Activated effector memory CD4-positive, alpha-beta T cell treated with anti-CD3 and anti-CD28 coated beads, Interleukin-2, amount 50 U/mL, for 16 hours (primary cell): ENCODE data around the gene EGFR.

Source experiments
- DNase-seq: peaks from one replicate; pipeline ENCODE4 v3.0.0-alpha.2; 2020

EGFR gene

DNA sequence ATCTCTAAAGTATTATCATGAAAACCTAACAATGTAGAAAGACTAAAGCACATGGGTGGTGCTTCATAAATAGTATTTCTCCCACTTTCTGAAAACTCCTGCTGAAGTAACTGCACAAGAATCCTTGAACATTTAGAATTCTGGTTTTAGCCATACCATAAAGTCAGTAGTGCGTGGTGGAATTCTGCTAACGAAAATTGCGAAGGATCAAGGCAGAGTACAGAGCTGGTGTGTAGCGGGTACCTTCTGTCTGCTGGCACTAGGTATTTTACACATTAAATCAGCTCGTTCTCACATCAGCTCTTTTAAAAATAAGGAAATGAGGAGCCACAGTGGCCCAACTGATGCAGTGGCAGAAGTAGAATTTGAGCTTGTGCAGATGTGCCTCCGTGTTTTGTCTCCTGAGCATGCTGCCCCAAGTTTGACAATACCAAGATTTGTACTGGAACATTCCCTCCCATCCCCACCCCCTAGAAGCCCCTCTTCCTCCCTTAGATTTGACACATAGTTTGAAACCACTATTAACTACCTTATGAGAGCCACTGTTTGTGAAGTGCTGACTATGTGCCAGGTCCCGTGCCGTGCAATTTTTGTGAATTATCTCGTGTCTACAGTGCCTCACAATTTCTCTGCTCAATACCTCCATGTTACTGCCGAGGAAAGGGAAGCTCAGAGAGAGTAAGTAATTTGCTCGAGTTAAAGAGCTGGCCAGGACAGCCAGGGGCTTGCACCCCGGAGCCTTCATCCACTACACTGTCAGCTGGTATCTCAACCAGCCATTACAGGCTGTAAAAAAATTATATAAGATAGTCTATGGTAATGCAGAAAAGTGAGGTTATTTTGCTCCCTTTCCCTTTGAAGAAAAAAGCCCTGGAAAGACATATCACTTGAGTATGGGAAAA lies 66.9 kb downstream of the EGFR start:
- DNase-seq = no peak

DNA sequence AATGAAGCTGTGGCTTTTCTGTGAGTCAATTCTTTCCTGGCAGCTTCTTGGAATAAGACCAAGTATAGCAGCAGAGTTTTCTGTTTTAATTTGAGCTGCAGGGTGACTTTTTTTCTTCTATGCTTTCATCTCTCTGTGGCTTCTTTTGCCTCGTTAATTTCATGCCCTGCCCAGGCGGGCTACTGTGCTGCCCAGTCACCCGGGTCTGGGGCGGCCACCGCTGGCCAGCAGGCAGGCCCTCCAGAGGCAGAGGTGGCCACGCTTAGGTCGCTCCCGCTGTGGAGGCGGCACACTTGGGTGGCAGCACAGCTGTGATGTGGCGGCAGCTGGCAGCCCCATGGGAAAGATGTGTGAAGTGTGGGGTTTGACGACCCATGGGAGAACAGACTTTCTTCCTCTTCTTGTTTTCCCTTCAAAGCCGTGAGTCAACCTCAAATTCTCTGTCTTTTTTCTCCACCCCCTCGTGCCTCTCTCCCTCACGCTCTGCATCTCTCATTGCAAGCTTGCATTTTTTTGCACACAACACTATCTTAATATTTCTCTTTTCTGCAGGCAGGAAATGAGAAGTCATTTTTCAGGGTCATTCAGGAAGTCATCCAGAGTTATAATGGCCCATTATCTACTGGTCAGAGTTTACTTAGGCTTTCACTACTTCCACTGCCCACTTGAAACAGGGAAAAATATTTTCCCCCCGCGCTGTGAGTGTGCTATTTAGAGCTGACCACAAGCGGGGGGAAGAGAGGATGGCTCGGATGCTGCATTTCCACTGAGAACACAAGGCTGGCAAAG lies 67.8 kb downstream of the EGFR start:
- DNase-seq = no peak

DNA sequence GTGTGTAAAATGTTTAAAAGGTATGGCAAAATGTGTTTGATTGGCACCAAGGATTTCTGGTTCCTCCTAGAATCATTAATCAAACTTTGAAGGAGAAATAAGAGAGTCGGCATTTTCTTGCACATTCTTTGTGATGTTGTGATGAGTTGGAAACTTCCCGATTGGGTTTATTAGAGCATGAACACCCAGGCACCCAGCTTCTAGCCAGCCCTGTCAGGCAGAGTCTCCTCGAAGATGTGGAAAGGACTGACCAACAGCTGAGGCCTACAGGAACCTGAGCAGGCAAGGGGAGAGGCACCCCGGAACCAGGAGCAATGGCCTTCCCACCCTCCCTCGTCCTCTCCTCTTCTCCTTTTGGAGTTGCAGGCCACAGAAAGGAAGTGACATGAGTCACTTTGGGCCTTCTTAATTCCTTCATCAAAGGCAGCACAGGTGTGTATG lies 68.7 kb downstream of the EGFR start:
- DNase-seq = no peak

DNA sequence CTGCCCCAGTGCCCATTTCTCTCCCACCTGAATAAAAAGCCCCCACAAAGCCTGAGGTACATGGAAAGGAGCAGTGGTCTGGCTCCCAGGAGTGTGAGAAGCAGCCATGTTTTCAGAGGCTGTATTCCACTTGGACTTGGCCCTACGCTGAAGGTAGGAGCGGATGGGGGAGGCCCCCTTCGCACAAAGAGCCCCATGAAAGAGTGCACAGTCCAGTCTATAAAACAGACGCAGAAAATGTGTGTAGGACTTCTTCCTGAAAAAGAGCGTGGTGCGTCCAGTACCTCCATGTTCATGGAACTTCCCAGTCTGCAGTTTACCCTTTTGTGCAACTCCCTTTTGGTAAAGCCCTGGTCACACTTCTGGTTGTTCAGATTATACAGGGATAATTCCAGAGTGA lies 69.3 kb downstream of the EGFR start:
- no peak for DNase-seq

DNA sequence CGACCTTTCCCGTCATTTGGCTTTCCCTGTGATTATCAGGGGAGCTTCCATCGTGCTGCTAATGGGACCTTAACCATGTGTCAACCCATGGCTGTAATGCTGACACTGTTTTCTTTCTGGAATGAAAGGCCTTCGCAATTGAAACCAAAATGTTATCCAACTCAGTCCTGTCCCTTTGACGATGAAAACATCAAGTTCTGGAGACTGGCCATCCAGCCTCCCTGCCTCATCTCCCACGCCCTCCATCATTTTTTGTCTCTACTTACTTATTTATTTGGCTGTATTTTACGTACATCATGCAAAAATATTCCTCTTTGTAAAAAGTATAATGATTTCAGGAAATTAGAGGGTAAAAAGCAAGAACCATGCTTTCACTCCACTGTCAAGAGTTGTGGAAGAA lies 69.8 kb downstream of the EGFR start:
- DNase-seq = no peak

DNA sequence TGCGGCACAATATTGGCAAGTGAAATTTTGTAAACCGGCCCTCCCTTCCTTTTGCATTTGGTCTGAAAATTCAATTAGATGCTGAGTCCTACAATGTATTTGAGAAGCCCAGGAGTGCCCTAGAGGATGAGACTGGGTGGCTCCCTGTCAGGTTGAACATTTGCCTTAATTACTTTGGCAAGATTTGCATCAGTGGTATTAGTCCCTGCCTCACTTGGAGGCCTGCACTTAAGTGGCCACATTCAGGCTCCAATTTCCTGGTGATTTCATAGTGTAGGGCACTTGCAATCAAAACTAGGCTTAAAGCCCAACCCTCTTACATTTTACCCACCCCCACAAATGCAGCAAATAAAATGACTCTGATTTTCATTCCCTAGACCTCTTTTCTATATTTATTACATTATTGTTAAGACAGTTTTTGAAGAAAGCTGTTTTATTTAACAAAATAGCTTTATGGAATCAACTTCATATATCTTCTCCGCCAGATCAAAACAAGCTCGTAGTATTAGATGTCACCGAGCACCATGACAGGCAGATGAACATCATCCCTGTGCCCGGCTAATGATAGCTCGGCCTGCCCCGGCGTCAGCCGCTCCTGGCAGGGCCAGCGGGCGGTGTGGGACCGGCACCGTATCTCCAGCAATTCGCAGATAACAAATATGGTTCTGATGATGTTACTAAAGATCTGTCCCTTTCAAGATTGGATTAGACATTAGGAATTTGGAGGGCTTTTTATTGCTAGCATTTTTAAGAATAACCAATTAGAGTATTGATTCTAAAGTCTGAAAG lies 73.6 kb downstream of the EGFR start:
- no peak for DNase-seq

DNA sequence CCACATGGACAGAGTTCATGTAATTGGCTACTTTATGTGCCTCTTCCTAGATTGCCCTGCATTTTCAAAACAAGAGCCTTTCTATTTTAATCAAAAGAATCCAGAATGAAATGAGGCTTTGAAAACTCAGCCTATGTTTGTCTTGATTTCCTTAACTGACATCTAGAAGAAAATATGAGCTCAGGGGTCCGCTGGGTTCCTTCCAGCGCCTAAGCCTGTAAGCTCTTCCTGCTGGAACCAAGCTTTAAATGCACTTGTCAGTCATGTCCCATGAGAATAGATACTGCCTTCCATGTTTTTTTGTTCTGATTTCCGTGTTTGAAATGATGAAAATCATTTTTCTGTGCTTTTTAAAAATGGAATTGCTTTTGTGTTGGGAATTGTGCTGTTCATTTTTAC lies 74.2 kb downstream of the EGFR start:
- DNase-seq = no peak

DNA sequence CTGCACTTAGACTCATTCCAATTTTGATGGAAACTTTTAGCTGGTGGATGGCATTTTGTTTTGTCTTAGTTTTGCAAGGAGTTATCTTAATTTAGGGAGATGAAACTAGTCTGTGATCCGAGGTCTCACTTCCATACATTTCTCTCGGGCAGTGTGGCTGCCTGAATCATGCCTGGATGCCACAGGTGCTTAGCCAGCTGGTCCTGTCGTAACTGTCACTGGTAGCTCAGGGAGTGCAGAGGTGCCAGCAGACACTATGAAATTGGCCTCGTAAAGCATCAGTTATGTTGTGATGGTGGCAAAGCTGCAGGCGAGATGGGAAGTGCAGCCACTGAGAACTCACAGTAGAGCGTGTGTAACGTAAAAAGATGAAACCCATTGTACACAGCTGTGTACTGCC lies 74.9 kb downstream of the EGFR start:
- DNase-seq = no peak

DNA sequence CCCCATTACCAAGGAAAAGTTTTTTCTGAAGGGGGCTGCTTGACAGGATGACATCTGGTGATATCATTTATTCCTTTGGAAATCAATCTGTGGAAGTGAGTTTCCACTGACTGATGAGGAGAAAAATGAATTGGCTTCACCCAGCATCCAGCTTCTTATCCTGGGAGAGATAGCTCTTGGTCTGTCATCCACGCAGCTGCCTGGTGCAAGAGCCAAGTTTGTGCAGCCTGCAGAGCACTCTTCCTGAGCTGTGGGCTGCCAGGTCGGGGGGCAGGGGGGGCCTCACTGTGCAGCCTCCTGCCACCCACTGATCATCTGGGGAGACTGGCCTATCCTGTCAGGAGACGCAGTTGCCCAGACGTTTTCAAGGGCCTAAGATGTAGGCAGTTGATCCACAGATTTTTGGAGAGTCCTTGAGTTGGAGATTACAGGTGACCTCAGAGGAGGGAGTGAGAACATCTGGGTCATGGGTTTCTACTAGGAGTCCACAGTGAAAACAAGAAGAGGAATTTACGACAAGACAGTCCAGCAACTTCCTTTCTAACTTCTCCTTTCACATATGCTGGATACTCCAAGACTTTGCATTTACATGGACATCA lies 75.4 kb downstream of the EGFR start:
- DNase-seq = no peak

DNA sequence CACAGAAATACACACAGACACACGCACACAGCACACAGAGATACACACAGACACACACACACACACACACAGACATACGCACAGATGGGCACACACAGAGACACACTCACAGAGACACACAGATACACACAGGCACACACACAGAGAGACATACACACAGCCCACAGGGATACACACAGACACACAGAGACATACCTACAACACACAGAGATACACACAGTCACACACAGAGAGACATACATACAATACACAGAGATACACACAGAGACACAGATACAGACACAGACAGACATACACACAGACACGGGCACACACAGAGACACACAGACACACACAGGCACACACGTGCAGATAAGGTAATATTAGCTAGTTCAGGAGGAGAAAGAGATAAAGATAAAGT lies 76.9 kb downstream of the EGFR start:
- DNase-seq = no peak

DNA sequence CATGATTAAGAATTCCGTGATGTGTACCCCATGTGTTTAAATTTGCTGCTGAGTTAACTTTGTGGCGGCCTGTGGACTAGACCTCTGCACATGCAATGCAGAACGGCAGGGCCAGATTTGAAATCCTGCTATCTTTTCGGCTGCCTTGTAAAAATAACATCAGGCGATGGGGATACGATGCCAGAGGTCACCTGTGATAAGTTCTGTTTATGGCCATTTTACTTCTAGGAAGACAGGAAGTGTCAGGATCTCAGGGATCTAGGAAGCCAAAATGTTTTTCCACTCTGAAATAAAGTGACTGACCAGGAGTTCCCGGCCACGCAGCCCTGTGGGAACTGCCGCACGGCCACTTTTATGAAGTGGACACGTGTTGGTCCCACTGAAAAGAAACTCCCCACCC lies 77.5 kb downstream of the EGFR start:
- no peak for DNase-seq

DNA sequence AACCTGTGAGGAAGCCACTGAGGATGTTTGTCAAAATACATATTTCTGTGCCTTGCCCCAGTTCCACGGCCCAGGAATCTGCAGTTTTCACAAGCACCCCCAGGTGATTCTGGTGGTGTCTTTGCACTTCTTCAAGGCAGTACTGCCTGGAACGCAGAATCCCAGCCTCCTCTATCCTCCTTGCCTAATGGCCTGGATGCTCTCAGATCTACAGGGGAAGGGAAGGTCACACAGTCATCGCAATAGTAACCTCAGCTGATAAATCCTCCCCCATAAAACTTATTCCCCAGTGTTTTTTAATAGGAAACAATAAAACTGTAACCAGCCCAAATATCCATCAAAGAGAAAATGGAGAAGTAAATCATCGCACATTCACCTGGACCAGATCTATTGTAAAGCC lies 78.3 kb downstream of the EGFR start:
- no peak for DNase-seq

DNA sequence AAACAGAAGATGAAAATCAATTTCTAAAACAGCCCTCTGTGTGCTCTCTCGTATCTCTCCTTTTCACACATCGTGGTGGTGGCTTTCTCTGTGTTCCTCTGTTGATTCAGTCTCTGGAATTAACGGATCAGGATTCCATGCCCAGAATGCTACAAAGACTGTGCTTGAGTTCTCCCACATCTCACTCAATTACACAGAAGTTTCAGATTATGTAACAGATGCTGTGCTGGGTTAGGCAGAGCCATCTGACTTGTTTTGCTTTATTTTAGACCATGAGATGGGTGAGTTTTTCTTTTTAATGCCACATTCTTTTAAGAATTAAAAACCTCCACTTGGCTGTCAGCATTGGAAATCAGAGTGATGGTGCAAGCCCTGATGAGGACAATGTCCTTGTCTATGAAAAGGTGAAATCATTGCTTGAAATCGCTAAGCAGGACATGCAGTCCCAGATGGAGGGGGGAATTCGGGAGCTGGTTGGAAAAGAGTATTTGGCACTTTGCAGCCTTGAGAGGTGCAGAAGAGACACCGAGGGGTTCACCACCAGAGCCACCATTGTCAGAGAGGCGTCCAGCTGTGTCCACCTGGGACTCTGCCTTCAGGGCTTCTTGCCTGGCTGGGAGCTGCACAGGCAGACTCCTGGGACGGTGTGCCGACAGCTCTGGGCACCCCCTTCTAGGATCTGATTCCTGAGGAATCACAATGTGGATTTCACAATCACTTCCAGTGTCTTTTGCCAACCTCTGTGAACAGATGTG lies 80.4 kb downstream of the EGFR start:
- DNase-seq = no peak

DNA sequence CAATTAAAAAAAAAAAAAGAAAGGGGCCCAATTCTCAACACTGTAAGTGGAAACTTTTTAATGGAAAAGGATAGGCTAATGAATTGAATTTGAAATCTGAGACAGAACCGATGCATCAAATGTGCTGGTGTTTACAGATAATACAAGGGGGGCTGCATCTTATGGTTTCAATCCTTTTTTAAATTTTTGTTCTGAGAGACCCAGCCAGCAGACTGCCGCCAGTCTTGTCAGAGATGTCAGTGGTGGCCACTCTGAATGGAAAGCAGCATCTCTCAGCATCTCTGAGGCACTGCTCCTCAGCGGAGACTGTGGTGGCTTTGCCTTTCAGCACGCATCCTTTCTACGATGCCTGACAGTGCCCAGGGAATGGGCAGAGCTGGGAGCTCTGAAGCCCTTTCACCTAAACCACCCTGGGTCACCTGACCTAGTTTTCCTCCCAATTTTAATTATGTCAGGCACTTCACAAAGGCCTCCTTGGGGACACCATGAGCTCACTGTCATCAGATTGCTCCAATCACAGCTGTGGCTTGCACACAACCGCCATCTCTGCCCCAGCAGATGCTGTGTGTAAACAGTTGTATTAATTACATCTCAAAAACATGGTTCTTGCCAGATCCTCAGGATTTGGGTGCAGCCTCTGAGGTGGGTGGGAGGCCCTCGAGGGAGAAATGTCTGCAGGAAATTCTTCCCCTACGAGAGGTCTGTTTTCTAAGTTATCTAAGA lies 81.2 kb downstream of the EGFR start:
- DNase-seq = no peak

DNA sequence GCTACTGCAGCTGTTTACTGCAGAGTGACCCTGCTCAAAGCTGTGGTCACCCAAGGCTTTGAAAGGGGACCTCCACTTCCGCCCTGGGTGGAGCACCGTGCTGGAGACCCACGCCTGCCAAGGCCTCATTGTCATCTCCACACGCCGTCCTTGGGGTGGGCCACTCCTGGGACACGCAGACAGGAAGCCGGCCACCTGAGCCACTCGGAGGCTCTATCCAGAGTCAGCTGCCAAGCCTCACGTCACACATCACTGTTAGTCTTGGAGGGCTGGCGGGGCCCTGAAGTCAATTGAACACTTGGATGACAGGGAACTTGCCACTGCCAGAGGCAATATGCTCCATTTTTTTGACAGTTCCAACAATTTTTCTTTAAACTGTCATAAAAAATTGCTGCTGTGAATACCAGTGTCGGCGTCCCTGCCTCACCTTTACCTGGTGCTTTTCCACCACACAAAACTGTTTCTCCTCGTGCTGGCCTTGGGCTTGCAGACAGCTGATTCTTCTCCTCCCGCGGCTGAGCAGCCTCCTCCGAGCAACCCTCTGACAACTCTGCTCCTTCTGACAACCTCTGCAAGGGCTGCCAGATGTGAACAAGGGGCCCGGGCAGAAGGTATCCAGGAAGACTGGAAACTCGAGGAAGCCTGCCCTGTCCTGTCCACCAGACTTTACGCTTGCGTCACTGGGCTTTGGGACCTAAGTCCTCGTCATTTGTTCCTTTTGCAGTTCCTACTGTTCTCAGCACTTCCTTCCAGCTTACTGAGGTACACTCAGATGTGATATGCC lies 81.9 kb downstream of the EGFR start:
- no peak for DNase-seq

DNA sequence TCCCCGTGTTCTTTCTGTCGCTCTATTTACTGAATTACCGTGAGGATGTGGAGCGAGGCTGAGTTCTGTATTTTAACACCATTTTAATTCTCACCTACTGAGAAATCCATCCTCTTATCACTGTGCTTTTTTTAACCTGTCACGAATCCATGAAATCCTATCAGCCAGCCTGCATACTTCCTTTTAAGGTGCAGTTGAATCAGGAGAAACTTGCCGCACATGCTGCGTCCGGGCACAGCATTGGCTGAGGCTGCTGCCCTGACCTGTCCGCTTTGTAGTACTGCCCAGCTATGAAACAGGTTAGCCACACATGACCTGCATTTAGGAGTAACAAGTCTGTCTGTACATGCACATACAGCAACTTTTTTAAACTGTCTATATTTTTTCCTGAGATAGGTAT lies 82.5 kb downstream of the EGFR start:
- no peak for DNase-seq

DNA sequence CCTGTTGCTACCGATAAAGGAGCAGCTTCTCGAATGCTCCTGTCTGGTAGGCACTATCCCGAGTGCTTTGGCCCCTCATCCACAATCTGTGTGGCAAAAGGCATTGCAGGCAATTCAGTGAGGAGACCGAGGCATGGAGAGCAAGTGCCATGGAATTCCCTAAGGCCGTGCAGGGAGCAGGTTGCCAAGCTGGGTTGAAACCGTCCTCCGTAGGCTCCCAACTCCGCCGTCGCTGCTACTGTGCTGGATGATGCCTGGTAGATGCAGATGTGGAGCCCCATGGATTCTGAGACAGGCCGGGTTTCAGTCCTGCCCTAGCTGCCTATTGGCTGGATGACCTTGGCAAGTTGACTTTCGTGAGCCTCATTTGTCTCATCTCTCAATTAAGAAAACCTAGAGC lies 85.3 kb downstream of the EGFR start:
- DNase-seq = no peak

DNA sequence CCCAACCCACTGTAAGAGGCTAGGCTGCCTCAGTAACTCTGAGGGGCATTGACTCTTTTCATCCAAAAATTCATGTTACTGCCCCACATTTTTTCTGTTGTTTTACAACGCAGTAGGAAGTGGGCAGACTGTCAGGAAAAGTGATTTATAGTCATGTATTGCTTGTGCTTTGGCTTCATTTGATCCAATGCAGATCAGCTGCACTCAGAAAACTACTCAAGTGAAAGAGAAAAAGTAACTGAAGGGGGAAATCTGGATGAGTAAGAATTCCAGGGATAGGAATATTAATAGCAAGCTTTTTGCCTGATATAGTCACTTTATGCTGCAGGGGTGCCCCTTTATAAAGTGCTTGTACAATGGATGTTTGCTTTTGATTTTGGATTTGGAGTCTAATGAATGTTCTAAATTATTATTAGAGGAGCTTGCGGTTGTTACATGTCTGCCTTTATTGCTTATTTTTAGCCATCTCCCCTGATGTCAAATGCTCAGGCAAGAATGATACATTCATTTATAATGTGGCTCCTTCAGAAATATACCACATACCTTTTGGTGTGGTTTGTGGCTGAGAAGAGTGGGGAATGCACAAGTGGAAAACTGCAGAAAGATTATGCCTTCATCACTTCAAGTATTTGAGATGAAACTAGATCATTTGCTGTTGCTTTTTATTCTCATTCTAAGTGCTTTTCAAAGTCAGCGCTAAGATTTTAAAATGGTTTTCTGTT lies 86.1 kb downstream of the EGFR start:
- no peak for DNase-seq

DNA sequence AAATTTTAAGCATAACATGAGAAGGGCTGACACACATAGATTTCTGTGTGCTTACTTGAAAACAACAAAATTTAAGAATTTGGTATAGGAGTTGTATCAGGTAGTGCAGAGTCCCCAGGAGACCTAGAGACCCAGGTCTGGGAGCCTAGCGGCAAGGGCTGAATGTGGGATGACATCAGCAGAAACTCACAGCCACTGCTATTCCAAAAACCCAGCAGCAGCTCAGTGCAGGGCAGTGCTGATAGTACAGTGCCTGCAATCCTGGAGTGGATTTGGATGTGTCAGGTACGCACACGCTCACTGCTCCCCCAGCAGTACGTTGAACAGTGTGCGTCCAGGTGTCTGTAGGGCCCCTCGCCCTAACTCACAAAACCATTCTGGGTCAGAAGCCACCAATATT lies 87.1 kb downstream of the EGFR start:
- DNase-seq = no peak

DNA sequence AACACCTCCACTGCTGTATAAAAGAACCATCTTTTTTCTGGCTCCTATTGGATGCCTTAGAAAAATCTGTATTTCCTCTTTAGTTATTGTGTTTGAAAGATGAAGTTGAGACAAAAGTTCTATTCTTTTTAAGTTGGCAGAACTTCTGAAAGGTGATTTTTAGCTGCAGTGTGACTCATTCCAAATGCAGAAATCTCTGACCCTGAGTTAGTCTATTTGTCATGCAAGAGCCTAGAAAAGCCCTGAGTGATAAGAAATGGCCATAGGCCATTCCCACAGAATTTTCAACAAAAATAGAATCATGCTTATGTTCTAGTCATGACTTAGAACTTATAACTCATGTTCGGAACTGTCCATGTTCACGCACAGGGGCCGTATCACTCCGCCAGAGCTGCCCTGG lies 89.1 kb downstream of the EGFR start:
- DNase-seq = no peak
